GM21360 (cell line): Measurements from ENCODE around the gene NR1H4.
A peak's percentile ranks its signal among the peaks of the same experiment; 100 is the strongest.
"Not testable (repeated sequence)": the region's sequence is repeated elsewhere in the genome, so short reads cannot be mapped to it uniquely, and the experiment has no call there.

Experiments
- ATAC-seq: cut with Tn5 transposase; IDR thresholded peaks from one replicate; pipeline ENCODE4 v1.9.1; 2021; ENCODE audit warnings: mild to moderate bottlenecking, moderate library complexity; ENCODE audit not compliant: unreplicated experiment

NR1H4 gene

DNA sequence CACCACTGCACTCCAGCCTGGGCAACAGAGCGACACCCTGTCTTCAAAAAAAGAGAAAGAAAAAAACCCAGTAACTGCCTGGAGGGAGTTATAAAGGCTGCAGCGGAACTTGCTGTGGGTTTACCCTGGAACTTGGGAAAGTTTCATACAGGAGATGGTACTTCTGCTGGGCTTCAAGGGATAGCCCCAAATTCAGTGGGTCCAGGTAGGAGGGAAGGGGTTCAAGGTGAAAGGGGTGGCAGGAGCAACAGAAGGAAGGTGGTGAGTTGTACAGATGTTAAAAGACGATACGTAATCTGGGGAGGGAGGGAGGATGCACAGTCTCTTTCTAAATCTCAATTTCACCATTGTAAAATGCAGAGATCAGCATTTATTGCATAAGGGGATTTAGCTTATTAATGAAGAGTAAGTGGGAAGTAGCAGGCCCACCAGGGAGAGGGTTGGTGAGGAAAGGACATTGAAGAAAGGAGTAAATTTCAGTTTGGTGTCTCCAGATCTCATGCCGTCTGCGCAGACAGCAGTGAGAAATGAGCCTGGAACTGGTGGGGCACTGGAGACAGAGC, 91.3 kb downstream of the NR1H4 start:
- ATAC-seq: no peak

DNA sequence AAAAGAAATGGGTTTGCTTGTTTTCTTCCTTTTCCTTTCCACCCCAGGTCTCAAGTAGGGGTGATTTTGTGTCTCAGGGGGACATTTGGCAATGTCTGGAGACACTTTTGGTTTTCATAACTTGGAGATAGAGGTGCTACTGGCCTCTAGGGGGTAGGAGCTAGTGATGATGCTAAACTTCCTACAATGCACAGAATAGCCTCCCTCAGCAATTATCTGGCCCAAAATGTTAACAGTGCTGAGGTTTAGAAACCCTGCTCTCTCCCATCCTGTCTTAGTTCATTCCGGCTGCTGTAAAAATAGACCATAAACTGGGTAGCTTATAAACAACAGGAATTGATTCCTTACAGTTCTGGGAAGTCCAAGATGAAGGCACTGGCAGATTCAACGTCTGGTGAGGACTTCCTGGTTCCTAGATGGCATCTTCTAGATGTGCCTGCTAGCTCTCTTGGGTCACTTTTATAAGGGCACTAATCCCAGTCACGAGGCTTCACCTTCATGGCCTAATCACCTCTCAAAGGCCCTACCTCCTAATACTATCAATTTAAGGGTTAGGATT, 92.4 kb downstream of the NR1H4 start:
- ATAC-seq: no peak

DNA sequence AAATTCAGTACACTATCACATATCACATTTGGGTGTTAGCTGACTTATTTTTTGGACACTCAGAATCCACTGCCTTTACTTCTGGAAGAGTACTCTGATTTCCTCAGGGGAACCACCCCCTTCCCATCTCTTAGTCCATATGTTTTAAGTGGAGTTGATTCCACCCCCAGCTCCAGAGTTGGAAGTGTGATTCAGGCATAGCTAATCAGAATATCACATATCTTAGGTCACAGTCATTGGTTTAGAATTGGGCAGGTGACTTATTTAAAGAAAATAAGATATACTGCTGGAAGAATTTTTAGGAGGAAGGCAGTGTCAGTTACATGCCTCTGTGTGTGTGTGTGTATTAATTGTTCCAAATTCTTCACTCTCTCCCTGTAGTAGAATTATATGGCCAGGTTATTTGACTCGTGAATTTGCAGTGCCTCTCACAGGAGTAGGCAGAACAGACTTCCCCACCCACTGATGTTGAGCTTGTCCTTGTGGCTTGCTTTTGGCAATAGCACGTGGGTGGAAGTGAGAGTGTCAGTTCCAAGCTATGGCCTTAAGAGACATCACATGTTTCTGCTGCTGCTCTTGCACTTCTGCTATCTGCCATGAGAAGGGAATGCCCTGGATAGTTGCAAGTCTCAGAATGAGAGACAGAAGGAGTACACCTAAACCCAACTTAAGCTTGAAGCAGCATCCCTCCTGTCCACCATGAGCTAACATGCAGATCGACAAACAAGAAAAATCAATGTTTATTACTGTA, 93.4 kb downstream of the NR1H4 start:
- peak; percentile 97 for ATAC-seq

GRCh38 chr12:100567945-100568344, 94.3 kb downstream of the NR1H4 start:
- ATAC-seq: peak; percentile 24

DNA sequence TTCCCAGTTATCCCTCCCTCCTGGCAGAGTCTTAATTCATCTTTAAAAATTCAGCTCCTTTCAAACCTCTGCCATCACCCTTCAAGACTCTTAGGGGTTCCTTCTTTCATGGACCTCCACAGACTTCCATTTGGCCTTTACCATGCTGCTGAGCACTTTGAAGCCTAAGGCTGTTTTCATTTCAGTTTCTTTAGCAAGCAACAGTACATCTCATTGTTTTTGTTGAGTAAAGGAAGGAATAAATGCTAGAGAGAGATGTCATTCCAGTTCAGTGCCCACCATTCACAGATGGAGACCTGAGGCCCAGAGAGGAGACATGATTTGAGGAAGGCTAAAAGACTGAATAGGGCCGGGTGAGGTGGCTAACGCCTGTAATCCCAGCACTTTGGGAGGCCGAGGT, 98.5 kb downstream of the NR1H4 start:
- ATAC-seq: no peak

GRCh38 chr12:100573292-100574186, 99.9 kb downstream of the NR1H4 start, which contains the start of gene GAS2L3:
Gene GAS2L3, plus strand, starts transcription at chr12:100573684. Its CDS starts 21,221 bp downstream, at chr12:100594905.
- ATAC-seq: peak; percentile 92

DNA sequence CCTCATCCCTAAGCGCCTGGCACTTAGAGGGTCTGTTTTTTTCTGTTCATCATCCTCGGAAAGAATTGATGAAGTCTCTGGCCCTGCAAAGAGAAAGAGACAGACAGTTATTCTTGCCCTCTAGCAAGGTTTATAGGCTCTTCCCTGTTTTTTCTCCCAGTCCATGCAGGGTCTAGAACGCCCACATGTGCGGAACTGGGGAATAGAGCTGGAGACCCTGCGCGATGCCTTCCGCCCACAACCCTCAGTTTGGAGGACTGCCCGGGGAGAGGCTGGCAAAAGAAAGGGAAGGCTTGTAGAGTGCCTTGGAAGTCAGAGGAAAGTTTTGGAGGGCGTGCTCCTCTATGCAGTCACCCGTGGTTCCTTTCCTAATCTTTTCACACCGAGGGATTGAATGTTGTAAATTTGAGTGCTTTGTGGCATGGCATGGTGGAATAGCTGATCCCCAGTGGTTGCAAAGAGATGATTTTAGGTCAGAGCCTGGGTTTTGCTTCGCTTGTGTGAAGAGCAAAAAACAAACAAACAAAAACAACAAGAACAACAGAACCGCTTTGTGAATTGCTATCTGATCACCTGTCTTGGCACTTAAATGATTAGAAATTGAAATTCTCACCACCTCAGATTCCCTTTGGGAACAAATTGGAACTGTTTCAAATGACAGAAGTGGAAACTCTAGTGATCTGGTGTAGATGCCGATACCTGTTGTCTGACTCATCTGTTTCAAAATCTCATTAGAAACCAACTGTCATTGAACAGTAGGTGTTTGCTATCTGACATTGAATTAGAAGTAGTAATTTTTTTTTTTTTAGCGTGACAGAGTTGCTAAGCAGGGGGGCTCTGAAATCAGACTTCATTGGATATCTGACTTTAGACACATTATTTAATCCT, 100.8 kb downstream of the NR1H4 start:
- ATAC-seq: peak; percentile 2

DNA sequence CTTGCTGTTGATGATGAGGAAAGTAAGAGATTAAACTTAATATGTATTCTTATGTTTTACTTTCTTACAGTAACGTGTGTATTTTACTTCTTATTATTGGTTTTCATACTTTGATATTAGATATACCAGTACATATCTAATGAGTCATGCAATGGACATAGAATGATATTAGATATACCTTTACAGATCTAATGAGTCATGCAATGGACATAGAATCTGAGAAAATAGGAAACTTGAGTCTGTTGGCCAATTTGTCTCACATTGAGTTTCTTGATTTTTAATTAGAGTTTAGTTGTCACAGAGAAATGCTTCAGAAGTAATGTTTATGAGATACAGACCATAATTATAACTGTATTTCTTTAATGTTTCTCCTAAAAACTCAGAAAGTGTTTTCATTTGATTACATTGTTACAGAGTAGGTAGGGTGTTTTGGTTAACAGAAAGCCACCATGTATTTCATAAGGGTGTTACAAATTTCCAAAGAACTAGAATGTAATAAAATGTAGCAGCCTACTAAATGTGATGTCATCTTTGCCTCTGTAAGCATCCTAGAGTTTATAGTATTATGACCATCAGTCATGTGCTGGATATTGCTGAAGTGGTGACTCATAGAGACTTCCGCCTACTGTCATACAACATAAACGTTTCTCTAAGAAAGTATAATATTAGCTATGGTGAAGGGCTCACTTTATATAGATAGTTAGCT, 102.8 kb downstream of the NR1H4 start:
- ATAC-seq: no peak

- ATAC-seq: no peak
Observed at GRCh38 chr12:100578923-100579322, 105.3 kb downstream of the NR1H4 start.

GRCh38 chr12:100579844-100580243, 106.2 kb downstream of the NR1H4 start:
- ATAC-seq: no peak

- ATAC-seq: no peak
Observed at GRCh38 chr12:100584256-100584655, 110.6 kb downstream of the NR1H4 start.

DNA sequence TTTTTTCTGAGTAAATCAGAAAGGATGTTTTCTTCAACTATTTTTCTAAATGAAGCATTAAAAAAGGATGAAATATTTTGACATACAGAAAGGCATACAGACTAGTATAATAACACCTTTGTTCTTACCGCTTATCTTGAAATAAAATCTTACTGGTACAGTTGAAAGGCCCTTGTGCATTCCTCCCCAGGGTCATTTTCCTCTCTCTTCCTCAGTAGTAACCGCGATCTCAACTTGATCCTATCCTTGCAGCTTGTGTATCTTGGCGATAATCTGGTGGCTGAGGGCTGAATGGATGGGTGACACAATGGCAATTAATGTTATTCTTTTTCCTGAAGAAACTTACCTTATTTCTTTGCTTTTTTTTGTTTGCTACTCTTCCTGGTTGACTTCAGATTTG, 118.3 kb downstream of the NR1H4 start:
- ATAC-seq: no peak

DNA sequence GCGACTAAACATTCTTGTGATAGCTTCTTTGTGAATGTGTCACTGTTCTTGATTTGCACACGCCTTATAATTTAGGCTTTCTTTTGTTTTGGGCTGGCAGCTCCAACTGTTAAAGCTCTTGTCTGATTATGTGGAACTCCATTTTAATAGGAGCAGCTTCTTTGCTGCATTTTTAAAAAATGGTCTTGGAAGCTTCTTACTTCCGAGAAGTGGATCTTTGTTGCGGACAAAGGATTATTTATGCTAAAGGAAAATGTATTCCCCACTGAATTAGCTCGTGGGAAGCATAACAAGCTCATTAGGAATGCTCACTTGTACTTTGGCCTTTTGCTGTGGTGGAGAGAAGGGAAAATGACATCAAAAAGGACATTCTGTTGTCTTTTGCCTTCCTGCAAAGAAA, 119.8 kb downstream of the NR1H4 start:
- no peak for ATAC-seq

DNA sequence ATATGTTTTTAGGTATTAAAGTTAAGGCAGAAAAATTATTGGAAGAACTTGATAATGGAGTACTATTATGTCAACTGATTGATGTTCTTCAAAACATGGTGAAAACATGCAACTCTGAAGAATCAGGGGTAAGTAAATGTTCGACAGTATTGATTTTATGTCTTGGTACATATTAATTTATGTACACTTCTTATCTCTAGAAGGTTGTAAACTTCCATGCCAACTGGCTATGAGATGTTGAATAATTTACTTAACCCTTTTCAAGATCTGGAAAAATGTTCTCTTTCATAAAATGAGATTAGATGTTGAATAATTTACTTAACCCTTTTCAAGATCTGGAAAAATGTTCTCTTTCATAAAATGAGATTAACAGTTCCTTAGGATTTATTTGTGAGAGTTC, 128.0 kb downstream of the NR1H4 start:
- ATAC-seq: no peak

DNA sequence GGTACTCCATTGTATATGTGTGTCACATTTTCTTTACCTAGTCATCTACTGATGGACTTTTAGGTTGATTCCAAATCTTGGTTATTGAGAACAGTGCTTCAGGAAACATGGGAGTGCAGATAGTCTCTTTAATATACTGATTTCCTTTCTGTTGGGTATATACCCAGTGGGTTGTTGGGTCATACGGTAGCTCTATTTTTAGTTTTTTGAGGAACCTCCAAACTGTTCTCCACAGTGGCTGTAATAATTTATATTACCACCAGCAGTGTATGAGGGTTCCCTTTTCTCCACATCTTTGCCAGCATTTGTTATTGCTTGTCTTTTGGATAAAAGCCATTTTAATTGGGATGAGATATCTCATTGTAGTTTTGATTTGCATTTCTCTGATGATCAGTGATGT, 129.3 kb downstream of the NR1H4 start:
- not testable (repeated sequence) for ATAC-seq

DNA sequence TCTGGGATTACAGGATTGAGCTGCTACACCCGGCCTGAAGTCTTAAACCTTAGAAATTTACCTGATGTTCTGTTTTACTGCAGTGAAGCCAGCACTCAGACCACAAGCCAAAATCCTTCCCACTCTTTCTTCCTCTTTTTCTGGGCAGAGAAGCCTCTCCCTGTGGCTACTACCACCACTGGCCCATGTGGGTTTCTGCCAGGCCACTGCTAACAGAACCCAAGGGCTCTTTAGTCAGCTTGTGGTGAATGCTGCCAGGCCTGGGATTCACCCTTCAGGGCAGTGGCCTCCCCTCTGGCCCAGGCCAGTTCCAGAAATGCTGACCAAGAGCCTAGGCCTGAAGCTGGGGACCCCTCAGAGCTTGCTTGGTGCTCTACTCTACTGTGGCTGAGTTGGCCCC, 135.1 kb downstream of the NR1H4 start:
- ATAC-seq: no peak

- ATAC-seq: no peak
Observed at GRCh38 chr12:100610666-100611430, 137.2 kb downstream of the NR1H4 start.

DNA sequence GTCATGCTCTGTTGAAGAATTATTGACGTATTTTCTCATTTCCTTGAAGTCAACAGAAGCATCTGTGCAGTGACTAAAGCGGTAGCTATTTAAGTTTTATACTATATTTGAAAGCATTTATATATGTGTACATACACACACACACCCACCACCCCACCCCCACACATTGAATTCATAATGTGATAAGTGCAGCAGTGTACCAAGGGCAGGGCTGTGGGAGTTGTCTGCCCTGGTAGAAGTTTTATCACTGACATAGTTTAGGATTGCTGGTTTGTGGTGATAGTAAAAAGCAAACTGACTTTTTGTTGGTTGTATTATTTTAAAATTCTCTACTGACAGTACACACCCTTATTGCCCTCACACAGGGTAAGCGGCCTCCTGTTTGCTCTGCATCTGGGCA, 138.9 kb downstream of the NR1H4 start:
- no peak for ATAC-seq
